ENCODE data around the gene MAP3K8.

- TF ChIP-seq CBX8 (IDR thresholded peaks at IDR 0.05; ENCODE audit: borderline replicate concordance, low read depth, low read length) (no peak), GABPA (IDR thresholded peaks at IDR 0.05; ENCODE audit: borderline replicate concordance, insufficient read depth, low read length) (no peak), ZNF274 (IDR thresholded peaks at IDR 0.05; ENCODE audit: borderline replicate concordance, extremely low read depth, low read length) (no peak), MAX (IDR thresholded peaks at IDR 0.05) (no peak), CTCF (IDR thresholded peaks at IDR 0.05; ENCODE audit: control extremely low read depth in 1 of 3, insufficient read depth in 1 of 3, low read depth in 1 of 3, low read length in 3 of 3) (no peak), RFX5 (IDR thresholded peaks at IDR 0.05; ENCODE audit: borderline replicate concordance, low read depth, low read length) (no peak), POLR2AphosphoS5 (IDR thresholded peaks at IDR 0.05; ENCODE audit: low read depth, low read length) (no peak), CEBPB (IDR thresholded peaks at IDR 0.05; ENCODE audit: low read depth, low read length) (no peak), BCL11A (IDR thresholded peaks at IDR 0.05; ENCODE audit: low read depth in 2 of 2, low read length in 2 of 2) (no peak), POLR2A (IDR thresholded peaks at IDR 0.05; ENCODE audit: control extremely low read depth in 1 of 2, low read depth in 2 of 2, low read length in 2 of 2) (no peak), JUND (IDR thresholded peaks at IDR 0.05; ENCODE audit: low read length) (no peak), CREB1 (IDR thresholded peaks at IDR 0.05) (no peak), EZH2 (IDR thresholded peaks at IDR 0.05; ENCODE audit: low read depth, low read length, severe bottlenecking) (no peak)
Measured at GRCh38 chr10:30493609-30494530, 59.9 kb downstream of the MAP3K8 start.

Data from H1 (cell line).